Right lobe of liver (tissue), 6 donors: ENCODE results near the gene OR6A2. TPM values are rescaled to one million over a fixed set of nuclear protein-coding genes. Genes with fewer than 3 reads are reported as not detected.

Experiments used
- ATAC-seq, 4 donors: fragments of 200-7000 bp; cut with Tn5 transposase; one replicate each; pipeline ENCODE4 v1.9.1; 2020; ENCODE audit warnings: mild to moderate bottlenecking in 4 of 4, moderate library complexity in 4 of 4
- DNase-seq, 3 donors: peaks; one replicate each; pipeline ENCODE4 v3.0.0-alpha.2; 2020
- H3K27ac ChIP-seq, 3 donors: fragments of 200-600 bp; one replicate each; pipeline ENCODE4 v1.8.0; 2022
- H3K27me3 ChIP-seq, 2 donors: fragments of 200-600 bp; one replicate each; pipeline ENCODE4 v1.8.0; 2022
- H3K36me3 ChIP-seq, 4 donors: fragments of 200-600 bp; sonication (generic) in 1 of 4; one replicate each; pipeline versions ENCODE4 v1.5.1 to v1.8.0; 2017 to 2022; ENCODE audit warnings: control low read depth in 1 of 4
- H3K4me1 ChIP-seq, 4 donors: fragments of 200-600 bp; sonication (generic) in 1 of 4; one replicate each; pipeline versions ENCODE4 v1.5.1 to v1.8.0; 2017 to 2022; ENCODE audit warnings: control low read depth in 1 of 4
- H3K4me3 ChIP-seq, 3 donors: fragments of 200-600 bp; one replicate each; pipeline ENCODE4 v1.8.0; 2022
- H3K9me3 ChIP-seq, 4 donors: fragments of 200-600 bp; sonication (generic) in 1 of 4; one replicate each; pipeline versions ENCODE4 v1.5.1 to v1.8.0; 2017 to 2022; ENCODE audit warnings: control low read depth in 1 of 4
- POLR2A ChIP-seq: fragments of 450-650 bp; IDR thresholded peaks from one replicate; pipeline ENCODE4 v1.6.1; 2017; ENCODE audit warnings: antibody characterized with exemption, mild to moderate bottlenecking
- WGBS: methylation state at CpG from one replicate; pipeline ENCODE4 v1.1.6; 2018; ENCODE audit warnings: low coverage, low lambda C conversion rate; ENCODE audit not compliant: insufficient coverage; ENCODE audit errors: missing lambda C conversion rate; 5-methylcytosine and 5-hydroxymethylcytosine counted together
- intact Hi-C, 2 donors: fragments of 100-400 bp; cut with DNase I; formaldehyde crosslinking; loops; one replicate each; pipeline versions ENCODE4 v1.11.2 to v1.14.1; 2022
- total RNA-seq, 6 experiments: library from RNA; depleted of rRNA in 2 of 6; stranded (reverse); fragments of >200 nt in 2 of 6; fragmentation: NEBNext Ultra II Directional in 3 of 6; extraction: Animal tissue kit (Norgen Biotek cat#: 25700) in 3 of 6; gene quantifications; one replicate each; pipeline versions ENCODE4 v1.1.0 to v1.2.4, GENCODE V29; 2016 to 2023
- TF ChIP-seq, protein P1 (sequence below), 4 donors: fragments of 200-600 bp in 3 of 4; fragments of 450-650 bp in 1 of 4; IDR thresholded peaks; one replicate each; pipeline versions ENCODE4 v1.5.1 to v1.8.0; 2016 to 2022; ENCODE audit warnings: antibody characterized with exemption in 4 of 4, mild to moderate bottlenecking in 2 of 4
- donor health status: DM: no; HTN: yes; CAD: no.
- donor health status: DM: no; HTN: no; CAD: no.
- donor health status: DM: no; HTN: no; CAD: no.
- donor health status: DM: no; HTN: yes; CAD: no.
- donor health status: DM: no; HTN: yes; CAD: no.

The OR6A2 gene
- total RNA-seq, 6 experiments from 2014 or later: 0.04 to 0.49 TPM; not detected in 4

- ATAC-seq (no peak), DNase-seq (no peak)
- TF ChIP-seq POLR2A: no peak
- TF ChIP-seq, protein P1, sequence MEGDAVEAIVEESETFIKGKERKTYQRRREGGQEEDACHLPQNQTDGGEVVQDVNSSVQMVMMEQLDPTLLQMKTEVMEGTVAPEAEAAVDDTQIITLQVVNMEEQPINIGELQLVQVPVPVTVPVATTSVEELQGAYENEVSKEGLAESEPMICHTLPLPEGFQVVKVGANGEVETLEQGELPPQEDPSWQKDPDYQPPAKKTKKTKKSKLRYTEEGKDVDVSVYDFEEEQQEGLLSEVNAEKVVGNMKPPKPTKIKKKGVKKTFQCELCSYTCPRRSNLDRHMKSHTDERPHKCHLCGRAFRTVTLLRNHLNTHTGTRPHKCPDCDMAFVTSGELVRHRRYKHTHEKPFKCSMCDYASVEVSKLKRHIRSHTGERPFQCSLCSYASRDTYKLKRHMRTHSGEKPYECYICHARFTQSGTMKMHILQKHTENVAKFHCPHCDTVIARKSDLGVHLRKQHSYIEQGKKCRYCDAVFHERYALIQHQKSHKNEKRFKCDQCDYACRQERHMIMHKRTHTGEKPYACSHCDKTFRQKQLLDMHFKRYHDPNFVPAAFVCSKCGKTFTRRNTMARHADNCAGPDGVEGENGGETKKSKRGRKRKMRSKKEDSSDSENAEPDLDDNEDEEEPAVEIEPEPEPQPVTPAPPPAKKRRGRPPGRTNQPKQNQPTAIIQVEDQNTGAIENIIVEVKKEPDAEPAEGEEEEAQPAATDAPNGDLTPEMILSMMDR (IDR thresholded peaks at IDR 0.05): no peak
- 70% methylated on average over 1 of the region's 1 CpG for WGBS
- no peak overlapping the region for H3K27ac ChIP-seq
- no peak overlapping the region for H3K4me3 ChIP-seq
- H3K36me3 ChIP-seq: no peaks in the 10 kb centered on the region
- H3K27me3 ChIP-seq: no peaks in the 10 kb centered on the region
- H3K9me3 ChIP-seq: no peaks in the 10 kb centered on the region
- no peaks in the 10 kb centered on the region for H3K4me1 ChIP-seq
- intact Hi-C loops: no loop called here
Measured at GRCh38 chr11:6834021-6834420, 34.5 kb upstream of the OR6A2 start.

GRCh38 chr11:6833356-6833755 lies 33.9 kb upstream of the OR6A2 start:
- intact Hi-C loops: no loop called here
- 71% methylated on average over 6 of the region's 6 CpGs for WGBS
- no peaks in the 10 kb centered on the region for H3K36me3 ChIP-seq
- H3K4me3 ChIP-seq: no peak overlapping the region
- no peaks in the 10 kb centered on the region for H3K27me3 ChIP-seq
- no peak for TF ChIP-seq POLR2A
- TF ChIP-seq, protein P1 (IDR thresholded peaks at IDR 0.05): no peak
- ATAC-seq (no peak), DNase-seq (no peak)
- H3K9me3 ChIP-seq: no peaks in the 10 kb centered on the region
- H3K27ac ChIP-seq: no peak overlapping the region
- H3K4me1 ChIP-seq: no peaks in the 10 kb centered on the region

DNA sequence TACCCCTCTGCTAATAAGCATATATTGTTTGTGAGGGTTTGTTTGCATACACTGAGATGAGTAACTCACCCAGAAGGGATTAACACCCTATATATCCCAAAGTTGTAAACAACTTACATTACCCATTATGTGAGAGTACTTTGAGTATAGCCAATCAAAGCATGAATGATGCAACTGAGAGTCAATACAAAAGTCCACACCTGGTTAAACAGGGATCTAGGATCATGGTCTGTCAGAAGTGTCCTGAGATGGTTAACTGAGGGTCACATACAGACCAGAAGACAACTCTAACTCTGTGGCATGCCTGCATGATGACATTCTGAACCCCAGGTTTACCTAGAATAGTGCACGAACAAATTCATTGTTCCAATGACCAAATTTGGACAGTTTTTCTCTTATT lies 28.6 kb upstream of the OR6A2 start:
- 25% methylated on average over 1 of the region's 1 CpG for WGBS
- no peak for TF ChIP-seq POLR2A
- TF ChIP-seq, protein P1 (IDR thresholded peaks at IDR 0.05): no peak
- no peaks in the 10 kb centered on the region for H3K27me3 ChIP-seq
- no peaks in the 10 kb centered on the region for H3K4me1 ChIP-seq
- intact Hi-C loops: no loop called here
- H3K36me3 ChIP-seq: no peaks in the 10 kb centered on the region
- no peak overlapping the region for H3K27ac ChIP-seq
- no peak overlapping the region for H3K4me3 ChIP-seq
- no peaks in the 10 kb centered on the region for H3K9me3 ChIP-seq
- ATAC-seq (no peak), DNase-seq (no peak)

- ATAC-seq (no peak), DNase-seq (no peak)
- H3K36me3 ChIP-seq: no peaks in the 10 kb centered on the region
- WGBS: 79% methylated on average over 4 of the region's 7 CpGs
- intact Hi-C loops: no loop called here
- H3K27ac ChIP-seq: no peak overlapping the region
- TF ChIP-seq, protein P1 (IDR thresholded peaks at IDR 0.05): no peak
- TF ChIP-seq POLR2A: no peak
- no peaks in the 10 kb centered on the region for H3K27me3 ChIP-seq
- no peak overlapping the region for H3K4me3 ChIP-seq
- no peaks in the 10 kb centered on the region for H3K9me3 ChIP-seq
- H3K4me1 ChIP-seq: no peaks in the 10 kb centered on the region
Measured at GRCh38 chr11:6825231-6825744, 25.8 kb upstream of the OR6A2 start.
